Measurements from ENCODE around the gene RAPGEF2. TPM values are rescaled to one million over a fixed set of nuclear protein-coding genes. Genes with fewer than 3 reads are reported as not detected.

The RAPGEF2 gene
- total and polyA plus RNA-seq, 5 donors = 10.6 to 38.6 (median 38.1) TPM

DNA sequence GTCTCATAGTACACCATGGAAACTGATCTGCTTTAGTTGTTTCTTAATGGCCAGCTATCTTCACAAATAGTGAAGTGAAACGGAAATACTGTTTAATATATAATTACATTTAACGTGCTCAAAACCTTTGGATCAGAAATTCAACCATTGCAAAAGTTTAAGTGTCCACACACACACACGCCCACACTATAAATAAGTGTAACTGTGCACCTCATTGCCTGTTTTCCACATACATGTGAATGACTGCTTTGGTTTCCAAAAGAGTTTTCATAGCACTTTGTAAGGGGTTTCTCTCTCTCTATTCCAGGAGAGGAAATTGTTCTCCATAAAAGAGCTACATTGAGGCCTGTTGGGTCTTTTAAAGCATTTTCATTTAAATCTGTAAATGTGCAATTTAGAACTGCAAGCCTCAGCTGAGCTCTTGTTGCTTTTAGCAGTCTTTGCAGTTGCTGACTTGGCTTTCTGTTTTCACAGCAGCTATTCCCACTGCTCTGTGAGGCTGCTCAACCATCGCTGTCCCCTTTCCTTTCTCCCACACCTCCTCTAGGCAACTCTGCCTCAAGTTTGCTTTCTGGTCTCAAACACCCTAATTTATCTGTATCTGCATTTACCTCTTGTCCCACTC, 94.5 kb downstream of the RAPGEF2 start:
- 64% methylated on average over 4 of the region's 4 CpGs for WGBS
- no peak for DNase-seq
- peak in 1 of 2 donors; percentile 30 for ATAC-seq
- Histone ChIP-seq H3K4me3 (ENCODE audit: low read length) (peak overlapping the region; percentile 42), H3K9me3 (ENCODE audit: control insufficient read depth, low read length) (no peaks in the 10 kb centered on the region), H3K27ac (ENCODE audit: low read length) (no peak overlapping the region), H3K4me1 (ENCODE audit: control insufficient read depth, insufficient read depth, low read length) (peaks cover 10% of the 10 kb centered on the region), H3K27me3 (ENCODE audit: control insufficient read depth, insufficient read depth) (no peaks in the 10 kb centered on the region)
- intact Hi-C loops (cut with DNase I) = loop anchor here in 1 of 4 donors (10.0 kb wide), 2 partner anchors 247 to 333 kb away; no protein-coding TSS in a partner anchor

DNA sequence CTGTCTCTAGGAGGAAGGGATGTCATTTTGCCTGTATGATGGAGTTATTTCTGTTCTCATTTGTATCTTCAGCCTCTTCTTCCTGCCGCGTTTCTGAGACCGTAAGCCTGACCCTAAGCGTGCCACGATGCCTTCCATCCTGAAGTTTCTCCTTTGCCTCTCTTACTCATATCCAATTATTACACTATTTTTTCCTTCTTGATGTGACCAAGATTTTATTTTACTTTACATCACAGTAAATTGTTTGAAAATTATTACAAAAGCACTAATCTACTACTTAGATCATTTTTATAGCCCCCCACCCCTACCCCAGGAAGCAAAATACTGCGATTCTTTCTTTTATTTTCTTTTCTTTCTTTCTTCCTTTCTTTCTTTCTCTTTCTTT, 95.0 kb downstream of the RAPGEF2 start:
- no peaks in the 10 kb centered on the region for H3K27me3 ChIP-seq (ENCODE audit: control insufficient read depth, insufficient read depth)
- H3K9me3 ChIP-seq (ENCODE audit: control insufficient read depth, low read length) = no peaks in the 10 kb centered on the region
- H3K27ac ChIP-seq (ENCODE audit: low read length) = no peak overlapping the region
- intact Hi-C loops (cut with DNase I) = loop anchor here in 1 of 4 donors (10.0 kb wide), 2 partner anchors 247 to 333 kb away; no protein-coding TSS in a partner anchor
- WGBS = 65% methylated on average over 6 of the region's 6 CpGs
- H3K4me3 ChIP-seq (ENCODE audit: low read length) = peak overlapping the region; percentile 42
- ATAC-seq (no peak), DNase-seq (no peak)
- H3K4me1 ChIP-seq (ENCODE audit: control insufficient read depth, insufficient read depth, low read length) = peaks cover 10% of the 10 kb centered on the region

DNA sequence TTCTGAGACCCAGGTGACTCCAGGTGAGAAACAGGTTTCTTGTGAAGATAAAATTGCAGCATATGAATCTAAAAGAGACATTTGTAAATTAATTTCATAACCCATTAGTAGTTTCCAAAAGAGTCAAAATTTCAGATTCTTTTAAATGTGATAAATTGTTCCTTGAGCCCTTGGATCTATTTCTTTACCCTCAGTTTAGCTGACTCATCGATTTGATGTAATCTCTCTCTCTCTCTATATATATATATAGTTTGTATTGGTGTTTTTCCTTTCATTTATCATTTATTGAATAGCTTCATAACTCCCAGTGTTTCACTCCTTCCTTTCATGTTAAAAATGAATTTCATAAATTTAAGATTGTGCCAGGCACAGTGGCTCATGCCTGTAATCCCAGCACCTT, 96.9 kb downstream of the RAPGEF2 start:
- ATAC-seq (no peak), DNase-seq (no peak)
- Histone ChIP-seq H3K27me3 (ENCODE audit: control insufficient read depth, insufficient read depth) (no peaks in the 10 kb centered on the region), H3K9me3 (ENCODE audit: control insufficient read depth, low read length) (no peaks in the 10 kb centered on the region), H3K4me3 (ENCODE audit: low read length) (no peak overlapping the region), H3K4me1 (ENCODE audit: control insufficient read depth, insufficient read depth, low read length) (peaks cover 6% of the 10 kb centered on the region), H3K27ac (ENCODE audit: low read length) (no peak overlapping the region)
- WGBS = 95% methylated on average over 1 of the region's 1 CpG
- intact Hi-C loops (cut with DNase I) = loop anchor here (5.0 to 10.0 kb wide), 5 partner anchors 245 to 475 kb away; partner anchors contain the start of gene PPID (in 3 of the 4)

DNA sequence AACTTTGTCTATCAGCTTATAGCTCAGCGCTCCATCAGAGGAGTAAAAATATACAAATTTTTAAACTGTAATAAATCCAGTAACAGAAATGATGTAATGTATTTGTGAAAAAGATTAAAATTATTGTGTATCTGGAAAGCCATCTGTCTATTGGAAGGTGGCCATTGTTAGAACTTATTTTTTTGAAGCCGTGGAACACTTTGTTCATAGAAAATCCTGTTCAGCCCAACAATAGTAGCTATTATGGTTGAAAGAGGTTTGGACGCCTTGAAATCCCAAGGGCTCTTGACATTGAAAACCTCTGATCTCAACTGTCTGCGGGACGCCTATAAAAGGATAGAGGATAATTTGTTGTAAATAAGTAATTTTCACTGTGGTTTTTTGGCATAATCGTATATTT, 98.3 kb downstream of the RAPGEF2 start:
- DNase-seq (no peak), ATAC-seq (peak; percentile 55)
- intact Hi-C loops (cut with DNase I) = loop anchor here in 3 of 4 donors (5.0 to 10.0 kb wide), 4 partner anchors 244 to 476 kb away; partner anchors contain the start of gene PPID (in 3 of the 3)
- no peaks in the 10 kb centered on the region for H3K9me3 ChIP-seq (ENCODE audit: control insufficient read depth, low read length)
- WGBS = 41% methylated on average over 6 of the region's 6 CpGs
- H3K27ac ChIP-seq (ENCODE audit: low read length) = no peak overlapping the region
- H3K4me1 ChIP-seq (ENCODE audit: control insufficient read depth, insufficient read depth, low read length) = peaks cover 6% of the 10 kb centered on the region
- no peaks in the 10 kb centered on the region for H3K27me3 ChIP-seq (ENCODE audit: control insufficient read depth, insufficient read depth)
- no peak overlapping the region for H3K4me3 ChIP-seq (ENCODE audit: low read length)

DNA sequence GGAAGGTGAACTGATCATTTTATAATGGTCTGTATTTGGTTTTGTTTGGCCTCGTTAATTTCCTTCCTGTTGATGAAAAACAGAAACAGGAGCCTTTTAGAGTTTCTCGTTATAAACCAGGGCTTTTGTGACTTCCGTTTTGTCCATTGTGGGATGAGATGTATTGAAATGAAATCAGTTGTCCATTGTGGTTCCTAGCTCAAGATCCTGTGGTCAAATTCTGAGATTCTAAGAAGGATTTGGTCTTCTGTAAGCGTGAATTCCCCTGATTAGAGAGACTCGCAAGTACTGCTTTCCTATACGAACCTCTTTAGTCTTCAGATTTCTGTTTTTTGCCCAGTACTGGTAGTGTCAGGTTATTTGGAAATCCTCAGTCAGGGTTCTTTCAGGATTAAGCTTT, 101.7 kb downstream of the RAPGEF2 start:
- Histone ChIP-seq H3K27ac (ENCODE audit: low read length) (no peak overlapping the region), H3K4me3 (ENCODE audit: low read length) (no peak overlapping the region), H3K4me1 (ENCODE audit: control insufficient read depth, insufficient read depth, low read length) (peaks cover 11% of the 10 kb centered on the region), H3K27me3 (ENCODE audit: control insufficient read depth, insufficient read depth) (no peaks in the 10 kb centered on the region), H3K9me3 (ENCODE audit: control insufficient read depth, low read length) (no peaks in the 10 kb centered on the region)
- 57% methylated on average over 6 of the region's 6 CpGs for WGBS
- intact Hi-C loops (cut with DNase I) = loop anchor here in 3 of 4 donors (5.0 to 10.0 kb wide), 4 partner anchors 240 to 480 kb away; partner anchors contain the start of gene PPID (in 3 of the 3)
- DNase-seq (no peak), ATAC-seq (no peak)

DNA sequence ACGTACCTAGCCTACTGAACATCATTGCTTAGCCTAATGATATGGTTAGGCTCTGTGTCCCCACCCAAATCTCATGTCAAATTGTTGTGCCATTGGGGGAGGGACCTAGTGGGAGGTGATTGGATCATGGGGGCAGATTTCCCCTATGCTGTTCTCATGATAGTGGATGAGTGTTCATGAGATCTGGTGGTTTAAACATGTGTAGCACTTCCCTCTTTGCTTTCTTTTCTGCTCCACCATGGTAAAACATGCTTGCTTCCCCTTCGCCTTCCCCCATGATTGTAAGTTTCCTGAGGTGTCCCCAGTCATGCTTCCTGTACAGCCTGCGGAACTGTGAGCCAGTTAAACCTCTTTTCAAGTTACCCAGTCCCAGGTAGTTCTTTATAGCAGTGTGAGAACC, 102.6 kb downstream of the RAPGEF2 start:
- no peak for DNase-seq
- no peak overlapping the region for H3K4me3 ChIP-seq (ENCODE audit: low read length)
- no peak overlapping the region for H3K27ac ChIP-seq (ENCODE audit: low read length)
- peaks cover 11% of the 10 kb centered on the region for H3K4me1 ChIP-seq (ENCODE audit: control insufficient read depth, insufficient read depth, low read length)
- intact Hi-C loops (cut with DNase I) = loop anchor here in 3 of 4 donors (10.0 kb wide), 2 partner anchors 239 to 481 kb away; partner anchors contain the start of gene PPID (in 3 of the 3)
- 91% methylated on average over 3 of the region's 3 CpGs for WGBS
- no peak for ATAC-seq
- no peaks in the 10 kb centered on the region for H3K9me3 ChIP-seq (ENCODE audit: control insufficient read depth, low read length)
- H3K27me3 ChIP-seq (ENCODE audit: control insufficient read depth, insufficient read depth) = no peaks in the 10 kb centered on the region

DNA sequence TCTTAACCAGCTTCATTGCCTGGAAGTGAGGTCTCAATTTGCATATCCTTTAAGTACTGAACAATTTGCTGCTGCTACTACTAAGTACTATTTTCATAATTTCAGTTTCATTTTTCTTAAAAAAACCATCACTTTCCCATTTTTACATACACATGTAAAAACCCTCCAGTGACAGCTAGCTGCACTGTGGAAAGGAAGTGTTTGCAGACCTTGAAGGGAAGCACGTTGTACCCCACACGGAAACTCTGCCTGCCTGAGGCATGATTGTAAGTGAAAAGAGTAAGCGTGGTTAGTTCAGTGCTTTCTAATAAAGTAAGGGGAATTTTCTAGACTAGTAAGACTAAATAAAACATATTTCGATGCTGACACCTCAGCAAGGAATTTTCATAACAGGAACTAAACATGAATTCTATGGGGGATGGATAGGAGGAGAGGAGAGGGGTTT, 103.6 kb downstream of the RAPGEF2 start:
- DNase-seq (no peak), ATAC-seq (no peak)
- Histone ChIP-seq H3K9me3 (ENCODE audit: control insufficient read depth, low read length) (no peaks in the 10 kb centered on the region), H3K27me3 (ENCODE audit: control insufficient read depth, insufficient read depth) (no peaks in the 10 kb centered on the region), H3K4me1 (ENCODE audit: control insufficient read depth, insufficient read depth, low read length) (peaks cover 10% of the 10 kb centered on the region), H3K27ac (ENCODE audit: low read length) (no peak overlapping the region), H3K4me3 (ENCODE audit: low read length) (no peak overlapping the region)
- intact Hi-C loops (cut with DNase I) = loop anchor here in 3 of 4 donors (10.0 kb wide), 2 partner anchors 238 to 482 kb away; partner anchors contain the start of gene PPID (in 3 of the 3)
- 53% methylated on average over 4 of the region's 4 CpGs for whole genome bisulfite sequencing

DNA sequence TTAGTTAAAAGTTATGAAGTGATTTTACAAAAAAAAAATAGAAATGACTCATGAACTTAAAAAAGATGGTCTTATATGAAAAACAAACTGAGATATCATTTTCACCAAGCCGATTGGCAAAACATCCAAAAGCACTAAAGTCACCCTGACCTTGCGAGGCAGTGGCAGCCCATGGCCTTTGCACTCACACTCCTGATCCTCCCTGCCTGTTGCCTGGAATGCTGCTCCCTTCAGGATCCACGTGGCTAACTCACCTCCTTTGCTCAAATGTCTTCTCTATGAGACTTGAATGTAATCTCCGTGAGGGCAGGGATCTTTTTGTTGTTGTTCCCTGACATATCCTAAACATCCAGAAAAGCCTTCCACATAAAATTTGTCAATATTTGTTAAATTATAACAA, 106.4 kb downstream of the RAPGEF2 start:
- Histone ChIP-seq H3K27ac (ENCODE audit: low read length) (no peak overlapping the region), H3K4me1 (ENCODE audit: control insufficient read depth, insufficient read depth, low read length) (peaks cover 4% of the 10 kb centered on the region), H3K9me3 (ENCODE audit: control insufficient read depth, low read length) (no peaks in the 10 kb centered on the region), H3K27me3 (ENCODE audit: control insufficient read depth, insufficient read depth) (no peaks in the 10 kb centered on the region), H3K4me3 (ENCODE audit: low read length) (no peak overlapping the region)
- WGBS = 92% methylated on average over 4 of the region's 4 CpGs
- intact Hi-C loops (cut with DNase I) = loop anchor here in 3 of 4 donors (10.0 kb wide), 2 partner anchors 236 to 484 kb away; partner anchors contain the start of gene PPID (in 3 of the 3)
- DNase-seq = peak in 1 of 3 donors; percentile 25
- ATAC-seq = no peak

DNA sequence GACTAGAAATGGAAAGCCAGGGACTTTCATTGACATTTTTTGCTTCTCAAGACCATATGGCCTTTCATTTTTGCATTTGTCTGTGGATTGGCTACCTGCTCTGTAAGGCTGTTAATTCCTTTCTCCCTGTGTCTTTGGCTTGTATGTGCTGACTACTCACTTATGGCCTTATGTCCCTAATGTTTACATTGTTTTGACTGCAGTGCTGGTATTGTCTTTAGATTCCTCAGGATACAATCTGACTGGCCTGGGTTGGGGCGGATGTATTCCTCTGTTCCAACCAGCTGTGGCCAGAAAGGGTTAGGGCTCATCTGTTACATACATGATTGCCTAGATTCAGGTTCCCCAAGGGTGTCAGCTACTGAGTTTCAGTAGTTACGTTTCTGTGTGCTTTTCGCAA, 108.1 kb downstream of the RAPGEF2 start:
- intact Hi-C loops (cut with DNase I) = no loop called here
- ATAC-seq (no peak), DNase-seq (no peak)
- Histone ChIP-seq H3K27me3 (ENCODE audit: control insufficient read depth, insufficient read depth) (no peaks in the 10 kb centered on the region), H3K27ac (ENCODE audit: low read length) (peak overlapping the region; percentile 8), H3K4me1 (ENCODE audit: control insufficient read depth, insufficient read depth, low read length) (peaks cover 8% of the 10 kb centered on the region), H3K4me3 (ENCODE audit: low read length) (no peak overlapping the region), H3K9me3 (ENCODE audit: control insufficient read depth, low read length) (no peaks in the 10 kb centered on the region)
- 93% methylated on average over 3 of the region's 3 CpGs for WGBS

DNA sequence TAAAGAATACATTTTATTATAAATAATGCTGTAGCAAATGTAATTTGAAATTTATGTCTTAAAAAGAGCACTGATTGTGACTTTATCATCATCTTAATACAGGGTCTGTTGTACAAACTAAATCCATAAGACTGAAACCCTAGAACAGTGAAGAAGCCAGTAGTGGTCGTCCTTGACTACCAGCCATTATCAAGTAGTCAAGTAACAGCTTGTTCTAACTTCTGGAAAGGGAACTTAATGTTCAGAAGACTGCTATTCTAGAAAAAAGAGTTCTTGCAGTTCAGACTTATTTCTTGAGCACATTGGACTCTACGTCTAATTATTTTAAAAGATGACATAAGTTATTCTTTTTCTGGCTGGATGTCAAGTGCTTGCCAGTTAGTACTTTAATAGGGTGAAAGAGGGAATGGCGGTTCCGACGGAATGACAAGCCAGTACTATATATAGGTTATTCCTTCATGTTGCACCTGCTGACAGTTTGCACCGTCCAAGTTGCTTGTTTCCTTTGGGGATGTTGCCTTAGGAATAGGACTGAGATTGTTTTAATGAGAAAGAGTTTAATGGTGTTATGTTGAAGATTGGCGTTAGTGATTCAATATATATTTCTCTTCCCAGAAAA, 109.9 kb downstream of the RAPGEF2 start:
- Histone ChIP-seq H3K27ac (ENCODE audit: low read length) (peak overlapping the region; percentile 39), H3K9me3 (ENCODE audit: control insufficient read depth, low read length) (no peaks in the 10 kb centered on the region), H3K27me3 (ENCODE audit: control insufficient read depth, insufficient read depth) (no peaks in the 10 kb centered on the region), H3K4me3 (ENCODE audit: low read length) (no peak overlapping the region), H3K4me1 (ENCODE audit: control insufficient read depth, insufficient read depth, low read length) (peaks cover 8% of the 10 kb centered on the region)
- intact Hi-C loops (cut with DNase I) = no loop called here
- DNase-seq = peak in 1 of 3 donors; percentile 36
- 52% methylated on average over 7 of the region's 7 CpGs for WGBS
- peak; percentile 80 to 81 for ATAC-seq

DNA sequence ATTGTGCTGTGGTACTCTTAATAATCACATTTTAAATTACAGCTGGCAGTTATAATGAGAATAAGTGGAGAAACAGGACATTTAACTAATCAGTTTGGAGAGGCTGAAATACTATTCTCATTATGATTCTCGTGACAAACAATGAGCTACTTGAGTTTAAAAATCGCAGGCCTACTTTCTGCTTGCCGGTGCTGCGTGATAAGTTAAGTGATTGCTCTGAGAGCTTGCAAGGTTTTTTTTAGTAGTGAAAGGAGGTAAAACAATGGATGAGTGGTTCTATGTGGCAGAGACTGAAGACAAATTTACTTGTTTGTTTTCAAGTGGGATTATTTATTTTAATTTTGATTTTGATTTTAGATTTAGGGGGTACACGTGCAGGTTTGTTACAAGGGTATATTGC, 114.0 kb downstream of the RAPGEF2 start:
- 44% methylated on average over 5 of the region's 5 CpGs for WGBS
- H3K27ac ChIP-seq (ENCODE audit: low read length) = no peak overlapping the region
- no peaks in the 10 kb centered on the region for H3K9me3 ChIP-seq (ENCODE audit: control insufficient read depth, low read length)
- peaks cover 4% of the 10 kb centered on the region for H3K4me1 ChIP-seq (ENCODE audit: control insufficient read depth, insufficient read depth, low read length)
- DNase-seq (no peak), ATAC-seq (no peak)
- intact Hi-C loops (cut with DNase I) = no loop called here
- H3K27me3 ChIP-seq (ENCODE audit: control insufficient read depth, insufficient read depth) = no peaks in the 10 kb centered on the region
- no peak overlapping the region for H3K4me3 ChIP-seq (ENCODE audit: low read length)
